WTC11 (cell line): ENCODE results near the gene PHLPP1. TPM values are rescaled to one million over a fixed set of nuclear protein-coding genes. Genes with fewer than 3 reads are reported as not detected.

Experiments
- ATAC-seq: fragments of 200-7000 bp; cut with Tn5 transposase; 2 replicates; pipeline ENCODE4 v1.10.0; 2021; ENCODE audit warnings: mild to moderate bottlenecking, moderate library complexity
- CTCF ChIA-PET: fragments of 300-600 bp; sonication (Branson Sonifier 250); formaldehyde crosslinking; loops from one replicate; lab custom pipeline; 2021; ENCODE audit warnings: antibody characterized with exemption; lab: Charles Lee
- POLR2A ChIA-PET: fragments of 350-600 bp; sonication (Branson Sonifier 250); formaldehyde crosslinking; loops from one replicate; lab custom pipeline; 2021; ENCODE audit warnings: antibody characterized with exemption; lab: Charles Lee
- DNase-seq: peaks from one replicate; pipeline ENCODE4 v3.0.0; 2021; ENCODE audit warnings: low spot score
- H3K27ac Mint-ChIP-seq: 2 replicates; pipeline ENCODE4 v1.8.0; 2021; ENCODE audit warnings: mixed read lengths
- H3K27me3 Mint-ChIP-seq: 2 replicates; pipeline ENCODE4 v1.8.0; 2021; ENCODE audit warnings: low read depth, mild to moderate bottlenecking, moderate library complexity, mixed read lengths
- H3K36me3 Mint-ChIP-seq: 2 replicates; pipeline ENCODE4 v1.8.0; 2021; ENCODE audit warnings: mixed read lengths
- H3K4me1 Mint-ChIP-seq: 2 replicates; pipeline ENCODE4 v1.8.0; 2022; ENCODE audit warnings: mixed read lengths
- H3K4me3 Mint-ChIP-seq: 2 replicates; pipeline ENCODE4 v1.8.0; 2021; ENCODE audit warnings: mild to moderate bottlenecking, moderate library complexity, mixed read lengths
- H3K9me3 Mint-ChIP-seq: 2 replicates; pipeline ENCODE4 v1.8.0; 2021; ENCODE audit warnings: mixed read lengths
- ARID4B ChIP-seq: sonication (generic); formaldehyde crosslinking; IDR thresholded peaks from 2 replicates; pipeline ENCODE4 v1.8.0; 2023; ENCODE audit warnings: missing genetic modification reagents, mild to moderate bottlenecking, borderline replicate concordance
- E2F1 ChIP-seq: sonication (generic); formaldehyde crosslinking; IDR thresholded peaks from 2 replicates; pipeline ENCODE4 v1.8.0; 2022; ENCODE audit warnings: mild to moderate bottlenecking, missing genetic modification reagents
- EMX1 ChIP-seq: fragments of 250-450 bp; sonication (Bioruptor Pico); IDR thresholded peaks from 2 replicates; pipeline ENCODE4 v1.8.0; 2021; ENCODE audit warnings: mild to moderate bottlenecking
- FOXP1 ChIP-seq: sonication (generic); formaldehyde crosslinking; IDR thresholded peaks from 2 replicates; pipeline ENCODE4 v1.8.0; 2022; ENCODE audit warnings: missing genetic modification reagents, mild to moderate bottlenecking, moderate library complexity, borderline replicate concordance
- JAZF1 ChIP-seq: fragments of 250-450 bp; sonication (Bioruptor Pico); IDR thresholded peaks from 2 replicates; pipeline ENCODE4 v1.9.0; 2021; ENCODE audit warnings: moderate library complexity, mild to moderate bottlenecking, inconsistent platforms
- KAT7 ChIP-seq: sonication (generic); formaldehyde crosslinking; IDR thresholded peaks from 2 replicates; pipeline ENCODE4 v1.8.1; 2023; ENCODE audit warnings: missing genetic modification reagents, mild to moderate bottlenecking, borderline replicate concordance
- MYBL2 ChIP-seq: sonication (generic); formaldehyde crosslinking; IDR thresholded peaks from 2 replicates; pipeline ENCODE4 v1.8.1; 2023; ENCODE audit warnings: mild to moderate bottlenecking, moderate library complexity, missing genetic modification reagents
- PRRX2 ChIP-seq: fragments of 250-450 bp; sonication (Bioruptor Pico); IDR thresholded peaks from 2 replicates; pipeline ENCODE4 v1.8.0; 2021; ENCODE audit warnings: mild to moderate bottlenecking
- SMAD3 ChIP-seq: sonication (generic); formaldehyde crosslinking; IDR thresholded peaks from 2 replicates; pipeline ENCODE4 v1.8.0; 2022; ENCODE audit warnings: missing genetic modification reagents, mild to moderate bottlenecking, borderline replicate concordance
- USF1 ChIP-seq: sonication (generic); formaldehyde crosslinking; IDR thresholded peaks from 2 replicates; pipeline ENCODE4 v1.8.0; 2022; ENCODE audit warnings: mild to moderate bottlenecking, missing genetic modification reagents
- USF2 ChIP-seq: sonication (generic); formaldehyde crosslinking; IDR thresholded peaks from 2 replicates; pipeline ENCODE4 v1.8.1; 2023; ENCODE audit warnings: mild to moderate bottlenecking, missing genetic modification reagents, moderate library complexity
- ZBTB21 ChIP-seq: sonication (generic); formaldehyde crosslinking; IDR thresholded peaks from 2 replicates; pipeline ENCODE4 v1.8.1; 2023; ENCODE audit warnings: mild to moderate bottlenecking, missing genetic modification reagents, borderline replicate concordance
- ZNF121 ChIP-seq: sonication (generic); formaldehyde crosslinking; IDR thresholded peaks from 2 replicates; pipeline ENCODE4 v1.8.0; 2023; ENCODE audit warnings: missing genetic modification reagents
- ZNF219 ChIP-seq: sonication (generic); formaldehyde crosslinking; IDR thresholded peaks from 2 replicates; pipeline ENCODE4 v1.8.0; 2023; ENCODE audit warnings: missing genetic modification reagents, mild to moderate bottlenecking, borderline replicate concordance
- ZNF232 ChIP-seq: sonication (generic); formaldehyde crosslinking; IDR thresholded peaks from 2 replicates; pipeline ENCODE4 v1.8.0; 2022; ENCODE audit warnings: mild to moderate bottlenecking, missing genetic modification reagents
- ZNF317 ChIP-seq: sonication (generic); formaldehyde crosslinking; IDR thresholded peaks from 2 replicates; pipeline ENCODE4 v1.8.1; 2023; ENCODE audit warnings: low read depth, mild to moderate bottlenecking, moderate library complexity, missing genetic modification reagents, borderline replicate concordance
- ZNF396 ChIP-seq: fragments of 250-450 bp; sonication (Bioruptor Pico); IDR thresholded peaks from 2 replicates; pipeline ENCODE4 v1.8.0; 2021; ENCODE audit warnings: mild to moderate bottlenecking, moderate library complexity, borderline replicate concordance
- ZNF423 ChIP-seq: fragments of 250-450 bp; sonication (Bioruptor Pico); IDR thresholded peaks from 2 replicates; pipeline ENCODE4 v2.1.2; 2022; ENCODE audit warnings: mild to moderate bottlenecking, moderate library complexity
- ZNF512 ChIP-seq: sonication (generic); formaldehyde crosslinking; IDR thresholded peaks from 2 replicates; pipeline ENCODE4 v1.8.1; 2022; ENCODE audit warnings: missing genetic modification reagents, borderline replicate concordance
- total RNA-seq: library from RNA; stranded (reverse); gene quantifications from 3 replicates; pipeline ENCODE4 v1.2.3, GENCODE V29; 2021
- TF ChIP-seq, protein P1 (sequence below): sonication (generic); formaldehyde crosslinking; IDR thresholded peaks from 2 replicates; pipeline ENCODE4 v1.8.1; 2022; ENCODE audit warnings: mild to moderate bottlenecking, missing genetic modification reagents, moderate library complexity, borderline replicate concordance
- TF ChIP-seq, protein P2 (sequence below): sonication (generic); formaldehyde crosslinking; IDR thresholded peaks from 2 replicates; pipeline ENCODE4 v1.8.0; 2023; ENCODE audit warnings: missing genetic modification reagents

The PHLPP1 gene
- total RNA-seq, 1 experiment from 2014 or later = 52.0 TPM

GRCh38 chr18:62844850-62845643 is 129.7 kb downstream of the PHLPP1 start (continued):
- TF ChIP-seq JAZF1 (CRISPR knock-in tag) (no peak), SMAD3 (CRISPR knock-in tag) (no peak)
- TF ChIP-seq, all 79 proteins: peak for 0

- no peaks in the 10 kb centered on the region for H3K9me3 Mint-ChIP-seq
- ATAC-seq (no peak), DNase-seq (no peak)
- H3K36me3 Mint-ChIP-seq = 0 out of 2 replicates have a peak, but pooled peaks cover 4% of the 10 kb centered on the region
- peak overlapping the region; percentile 50 for H3K27ac Mint-ChIP-seq
- no peak overlapping the region for H3K4me3 Mint-ChIP-seq
- ChIA-PET POLR2A (no interaction called here), CTCF (interaction anchor here (0.7 kb wide), 1 partner anchor 642 kb away, joined by 3 read pairs; no protein-coding TSS in a partner anchor)
- peaks cover 54% of the 10 kb centered on the region for H3K4me1 Mint-ChIP-seq
- H3K27me3 Mint-ChIP-seq = no peaks in the 10 kb centered on the region
- TF ChIP-seq ZBTB21 (CRISPR knock-in tag) (no peak), MYBL2 (no peak), EMX1 (no peak), ZNF121 (CRISPR knock-in tag) (no peak), USF1 (CRISPR knock-in tag) (no peak), ZNF512 (CRISPR knock-in tag) (no peak), ZNF317 (CRISPR knock-in tag) (no peak)
- TF ChIP-seq, protein P1, sequence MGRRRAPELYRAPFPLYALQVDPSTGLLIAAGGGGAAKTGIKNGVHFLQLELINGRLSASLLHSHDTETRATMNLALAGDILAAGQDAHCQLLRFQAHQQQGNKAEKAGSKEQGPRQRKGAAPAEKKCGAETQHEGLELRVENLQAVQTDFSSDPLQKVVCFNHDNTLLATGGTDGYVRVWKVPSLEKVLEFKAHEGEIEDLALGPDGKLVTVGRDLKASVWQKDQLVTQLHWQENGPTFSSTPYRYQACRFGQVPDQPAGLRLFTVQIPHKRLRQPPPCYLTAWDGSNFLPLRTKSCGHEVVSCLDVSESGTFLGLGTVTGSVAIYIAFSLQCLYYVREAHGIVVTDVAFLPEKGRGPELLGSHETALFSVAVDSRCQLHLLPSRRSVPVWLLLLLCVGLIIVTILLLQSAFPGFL (CRISPR knock-in tag) = no peak
Observed at GRCh38 chr18:62846313-62846712, 131.0 kb downstream of the PHLPP1 start.

- Mint-ChIP-seq H3K4me3 (no peak overlapping the region), H3K27ac (peak overlapping the region; percentile 81), H3K27me3 (no peaks in the 10 kb centered on the region), H3K4me1 (peaks cover 49% of the 10 kb centered on the region), H3K9me3 (no peaks in the 10 kb centered on the region), H3K36me3 (0 out of 2 replicates have a peak, but pooled peaks cover 4% of the 10 kb centered on the region)
- ChIA-PET CTCF (no interaction called here), POLR2A (no interaction called here)
- DNase-seq (no peak), ATAC-seq (peak; percentile 59)
- TF ChIP-seq PRRX2 (no peak), ZNF423 (no peak), ZNF219 (CRISPR knock-in tag) (no peak), ZNF317 (CRISPR knock-in tag) (no peak), KAT7 (CRISPR knock-in tag) (no peak), ZNF396 (no peak), FOXP1 (no peak), E2F1 (CRISPR knock-in tag) (no peak), USF2 (CRISPR knock-in tag) (no peak), ZNF232 (no peak), SMAD3 (CRISPR knock-in tag) (no peak), ARID4B (no peak)
- TF ChIP-seq, protein P2, sequence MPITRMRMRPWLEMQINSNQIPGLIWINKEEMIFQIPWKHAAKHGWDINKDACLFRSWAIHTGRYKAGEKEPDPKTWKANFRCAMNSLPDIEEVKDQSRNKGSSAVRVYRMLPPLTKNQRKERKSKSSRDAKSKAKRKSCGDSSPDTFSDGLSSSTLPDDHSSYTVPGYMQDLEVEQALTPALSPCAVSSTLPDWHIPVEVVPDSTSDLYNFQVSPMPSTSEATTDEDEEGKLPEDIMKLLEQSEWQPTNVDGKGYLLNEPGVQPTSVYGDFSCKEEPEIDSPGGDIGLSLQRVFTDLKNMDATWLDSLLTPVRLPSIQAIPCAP (CRISPR knock-in tag) = no peak
Observed at GRCh38 chr18:62847081-62847480, 131.7 kb downstream of the PHLPP1 start.
